ES-I3 (cell line): ENCODE results near the gene CGNL1.

Experiments used
- H3K36me3 ChIP-seq: 2 replicates; pipeline ENCODE4 v1.6.1; 2013; ENCODE audit warnings: mild to moderate bottlenecking, low read length, control low read depth, moderate library complexity; ENCODE audit not compliant: insufficient read depth
- H3K4me1 ChIP-seq: 2 replicates; pipeline ENCODE4 v1.6.1; 2013; ENCODE audit warnings: mild to moderate bottlenecking, control low read depth, low read length; ENCODE audit not compliant: insufficient read depth
- H3K9ac ChIP-seq: 2 replicates; pipeline ENCODE4 v1.6.1; 2013; ENCODE audit warnings: low read depth, mild to moderate bottlenecking, low read length, moderate library complexity
- H3K9me3 ChIP-seq: 2 replicates; pipeline ENCODE4 v1.6.1; 2013; ENCODE audit warnings: mild to moderate bottlenecking, low read length, moderate library complexity; ENCODE audit not compliant: control insufficient read depth, insufficient read depth

CGNL1 gene

GRCh38 chr15:57586661-57587424 lies 210.5 kb downstream of the CGNL1 start:
- H3K4me1 ChIP-seq: no peaks in the 10 kb centered on the region
- H3K36me3 ChIP-seq: no peaks in the 10 kb centered on the region
- no peaks in the 10 kb centered on the region for H3K9me3 ChIP-seq
- H3K9ac ChIP-seq: no peak overlapping the region

DNA sequence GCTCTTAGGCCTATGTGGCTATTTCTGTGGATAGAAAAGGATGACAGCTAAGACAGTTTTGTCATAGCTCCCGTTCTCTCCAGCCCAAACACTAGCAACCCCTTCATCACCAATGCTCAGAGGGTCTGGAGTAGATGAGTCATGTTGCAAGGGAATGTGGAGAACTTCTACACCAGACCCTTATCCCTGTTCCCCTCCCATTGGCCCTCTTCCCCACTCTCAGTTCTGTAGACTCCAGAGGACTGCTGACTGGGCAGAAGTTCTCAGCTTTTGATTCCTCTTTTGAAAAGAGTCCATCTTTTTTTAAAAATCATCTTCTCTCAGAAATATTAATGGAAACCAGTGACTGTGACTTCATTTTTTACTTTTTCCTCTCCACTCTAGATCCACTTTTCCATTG lies 213.0 kb downstream of the CGNL1 start:
- Histone ChIP-seq H3K36me3 (no peaks in the 10 kb centered on the region), H3K9me3 (no peaks in the 10 kb centered on the region), H3K4me1 (peaks cover 3% of the 10 kb centered on the region; the same call in 1 of the 2 replicates), H3K9ac (no peak overlapping the region)

GRCh38 chr15:57589754-57590153 lies 213.4 kb downstream of the CGNL1 start:
- peaks cover 3% of the 10 kb centered on the region; the same call in 1 of the 2 replicates for H3K4me1 ChIP-seq
- H3K9ac ChIP-seq: no peak overlapping the region
- H3K36me3 ChIP-seq: no peaks in the 10 kb centered on the region
- H3K9me3 ChIP-seq: no peaks in the 10 kb centered on the region

DNA sequence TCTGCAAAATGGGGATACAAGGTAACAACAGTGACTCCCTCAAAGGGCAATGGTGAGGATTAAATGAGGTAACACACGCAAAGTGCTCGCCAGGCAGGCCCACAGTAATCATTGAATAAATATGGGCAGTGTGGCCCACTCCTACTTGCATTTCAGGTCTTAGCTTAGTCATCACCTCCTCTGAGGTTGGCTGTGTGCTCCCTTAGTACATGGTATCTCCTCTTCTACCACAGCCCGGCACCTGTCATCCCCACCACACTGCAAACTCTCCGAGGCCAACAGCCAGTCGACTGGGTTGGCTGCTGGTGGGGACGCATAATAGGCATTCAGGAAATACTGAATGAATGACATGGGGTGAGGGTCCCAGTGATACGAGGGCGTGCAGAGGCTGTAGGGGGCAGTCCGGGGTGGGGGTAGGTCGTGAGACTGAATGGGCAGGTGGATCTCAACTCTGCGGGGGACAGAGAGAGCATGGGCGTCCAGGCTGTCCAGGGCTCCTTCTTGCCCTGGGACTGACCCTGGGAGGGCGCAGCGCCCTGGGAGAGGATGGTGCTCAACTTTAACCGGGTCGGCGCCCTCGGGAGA lies 215.0 kb downstream of the CGNL1 start:
- H3K4me1 ChIP-seq: peaks cover 3% of the 10 kb centered on the region; the same call in 1 of the 2 replicates
- no peaks in the 10 kb centered on the region for H3K36me3 ChIP-seq
- peak overlapping the region; percentile 37; the same call in 1 of the 2 replicates for H3K9ac ChIP-seq
- no peaks in the 10 kb centered on the region for H3K9me3 ChIP-seq

GRCh38 chr15:57591822-57592367 lies 215.6 kb downstream of the CGNL1 start, which contains the start of gene MYZAP:
TSS of gene MYZAP (plus strand) at chr15:57591904. CDS start at chr15:57592035, 131 bp downstream.
- peak within 1 kb of the TSS; percentile 51; the same call in 1 of the 2 replicates for H3K9ac ChIP-seq
- no peaks in the 10 kb centered on the region for H3K9me3 ChIP-seq
- H3K4me1 ChIP-seq: peaks cover 3% of the 10 kb centered on the region; the same call in 1 of the 2 replicates

DNA sequence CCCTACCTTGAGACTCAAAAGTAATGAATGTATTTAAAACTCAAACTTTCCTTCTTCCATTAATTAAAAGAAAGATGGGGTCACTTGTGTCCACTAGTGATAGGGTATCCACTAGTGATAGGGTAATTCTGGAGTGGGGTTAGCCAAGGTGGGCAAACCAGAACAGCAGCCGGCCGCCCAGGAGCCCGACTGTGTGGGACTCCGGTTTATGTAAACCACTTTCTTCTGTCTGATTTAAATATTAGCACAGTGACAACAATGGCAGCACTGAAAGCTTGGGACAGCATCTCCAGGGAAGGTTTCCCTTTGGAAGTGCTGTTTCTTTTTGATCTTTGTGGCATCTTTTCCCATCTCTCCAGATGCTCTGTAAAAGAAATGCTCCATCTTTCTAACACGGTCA lies 216.1 kb downstream of the CGNL1 start:
- no peaks in the 10 kb centered on the region for H3K9me3 ChIP-seq
- H3K4me1 ChIP-seq: peaks cover 3% of the 10 kb centered on the region; the same call in 1 of the 2 replicates
- H3K36me3 ChIP-seq: no peaks in the 10 kb centered on the region
- H3K9ac ChIP-seq: peak overlapping the region; percentile 51; the same call in 1 of the 2 replicates

More at GRCh38 chr15:57591822-57592367, 215.6 kb downstream of the CGNL1 start, which contains the start of gene MYZAP:
- H3K36me3 ChIP-seq: no peaks in the 10 kb centered on the region

DNA sequence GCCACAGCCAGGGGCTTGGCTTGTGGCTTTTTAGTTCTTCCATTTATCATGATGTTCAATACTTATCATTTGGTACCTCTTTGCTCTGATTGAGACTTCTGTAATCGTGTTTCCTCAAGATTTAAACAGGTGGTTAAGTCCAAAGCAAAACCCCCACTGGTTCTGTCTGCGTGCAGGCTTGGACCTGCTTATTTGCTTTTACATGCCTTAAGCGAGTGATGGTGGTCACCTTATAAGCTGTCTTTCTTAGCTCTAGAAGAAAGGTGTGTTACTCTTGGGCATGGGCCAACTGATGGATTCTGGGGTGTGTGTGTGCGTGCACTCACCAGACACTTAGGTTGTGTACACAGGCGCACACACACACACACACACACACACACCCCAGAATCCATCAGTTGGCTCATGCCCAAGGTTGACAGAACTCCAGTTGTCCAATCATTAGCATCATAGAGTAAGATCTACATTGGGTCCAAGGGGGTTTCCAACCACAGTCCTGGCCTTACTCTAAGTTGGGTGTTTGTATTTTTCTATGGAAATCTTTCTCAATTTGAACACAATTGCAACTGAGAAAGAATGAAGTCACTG lies 216.6 kb downstream of the CGNL1 start:
- Histone ChIP-seq H3K4me1 (peaks cover 3% of the 10 kb centered on the region; the same call in 1 of the 2 replicates), H3K9ac (no peak overlapping the region), H3K36me3 (no peaks in the 10 kb centered on the region), H3K9me3 (no peaks in the 10 kb centered on the region)

GRCh38 chr15:57594479-57594878 lies 218.2 kb downstream of the CGNL1 start:
- Histone ChIP-seq H3K4me1 (peaks cover 3% of the 10 kb centered on the region; the same call in 1 of the 2 replicates), H3K36me3 (no peaks in the 10 kb centered on the region), H3K9ac (no peak overlapping the region), H3K9me3 (no peaks in the 10 kb centered on the region)

GRCh38 chr15:57595011-57595866 lies 218.9 kb downstream of the CGNL1 start:
- no peak overlapping the region for H3K9ac ChIP-seq
- no peaks in the 10 kb centered on the region for H3K9me3 ChIP-seq
- peaks cover 3% of the 10 kb centered on the region; the same call in 1 of the 2 replicates for H3K4me1 ChIP-seq
- H3K36me3 ChIP-seq: no peaks in the 10 kb centered on the region

GRCh38 chr15:57596301-57596855 lies 220.1 kb downstream of the CGNL1 start:
- Histone ChIP-seq H3K4me1 (peaks cover 3% of the 10 kb centered on the region; the same call in 1 of the 2 replicates), H3K36me3 (no peaks in the 10 kb centered on the region), H3K9me3 (no peaks in the 10 kb centered on the region), H3K9ac (no peak overlapping the region)

DNA sequence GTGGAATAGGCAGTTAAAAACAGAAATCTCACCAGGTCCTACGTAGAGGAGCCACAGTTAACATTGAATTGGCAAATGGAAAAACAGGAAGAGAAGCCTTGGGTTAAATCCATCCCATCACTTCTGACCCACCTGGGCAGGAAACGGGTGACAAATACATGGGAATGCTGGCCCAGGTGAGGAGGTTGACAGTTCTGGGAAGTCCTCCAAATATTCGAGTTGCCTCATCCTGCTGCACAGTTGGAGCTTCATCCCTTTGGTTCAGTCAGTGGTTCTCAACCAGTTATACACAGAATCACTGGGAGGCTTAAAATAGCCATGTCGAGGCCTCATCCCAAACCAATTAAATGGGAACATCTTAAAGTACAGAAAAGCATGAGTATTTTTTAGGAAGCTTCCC lies 220.7 kb downstream of the CGNL1 start:
- Histone ChIP-seq H3K9ac (no peak overlapping the region), H3K36me3 (no peaks in the 10 kb centered on the region), H3K4me1 (peaks cover 3% of the 10 kb centered on the region; the same call in 1 of the 2 replicates), H3K9me3 (no peaks in the 10 kb centered on the region)

DNA sequence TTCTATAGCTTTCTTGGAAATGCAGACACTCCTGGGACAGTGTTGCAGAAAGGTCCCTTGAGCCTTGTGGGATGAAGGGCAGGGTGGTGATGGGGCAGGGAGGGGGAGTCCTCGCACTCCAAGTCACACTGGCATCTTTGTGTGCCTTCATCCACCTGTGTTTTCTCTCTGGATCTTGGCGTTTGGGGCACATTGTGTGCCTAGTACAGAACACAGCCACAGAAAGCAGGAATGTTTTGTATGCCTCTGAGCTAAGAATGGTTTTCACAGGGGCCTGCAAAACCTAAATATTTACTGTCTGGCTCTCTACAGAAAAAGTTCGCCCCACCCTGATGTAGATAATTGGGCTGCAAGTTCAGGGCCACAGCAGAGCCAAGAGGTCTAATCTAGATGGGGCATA lies 221.1 kb downstream of the CGNL1 start:
- Histone ChIP-seq H3K9me3 (no peaks in the 10 kb centered on the region), H3K4me1 (peaks cover under 1% of the 10 kb centered on the region; the same call in 1 of the 2 replicates), H3K9ac (no peak overlapping the region), H3K36me3 (no peaks in the 10 kb centered on the region)

- no peaks in the 10 kb centered on the region for H3K9me3 ChIP-seq
- H3K36me3 ChIP-seq: no peaks in the 10 kb centered on the region
- H3K4me1 ChIP-seq: no peaks in the 10 kb centered on the region
- H3K9ac ChIP-seq: no peak overlapping the region
Observed at GRCh38 chr15:57598346-57598745, 222.0 kb downstream of the CGNL1 start.
